AG09319 (cell line): ENCODE results near the gene SMARCC1.

Experiments used
- DNase-seq: peaks from one replicate; pipeline ENCODE4 v3.0.0-alpha.2; 2010; ENCODE audit warnings: low read depth; ENCODE audit errors: extremely low read depth
- TF ChIP-seq, protein P1 (sequence below): IDR thresholded peaks from 2 replicates; pipeline ENCODE4 v1.5.1; 2011; ENCODE audit warnings: low read depth, mild to moderate bottlenecking, inconsistent platforms, low read length, moderate library complexity

SMARCC1 gene

GRCh38 chr3:47630810-47631209, 150.9 kb downstream of the SMARCC1 start:
- no peak for DNase-seq
- TF ChIP-seq, protein P1, sequence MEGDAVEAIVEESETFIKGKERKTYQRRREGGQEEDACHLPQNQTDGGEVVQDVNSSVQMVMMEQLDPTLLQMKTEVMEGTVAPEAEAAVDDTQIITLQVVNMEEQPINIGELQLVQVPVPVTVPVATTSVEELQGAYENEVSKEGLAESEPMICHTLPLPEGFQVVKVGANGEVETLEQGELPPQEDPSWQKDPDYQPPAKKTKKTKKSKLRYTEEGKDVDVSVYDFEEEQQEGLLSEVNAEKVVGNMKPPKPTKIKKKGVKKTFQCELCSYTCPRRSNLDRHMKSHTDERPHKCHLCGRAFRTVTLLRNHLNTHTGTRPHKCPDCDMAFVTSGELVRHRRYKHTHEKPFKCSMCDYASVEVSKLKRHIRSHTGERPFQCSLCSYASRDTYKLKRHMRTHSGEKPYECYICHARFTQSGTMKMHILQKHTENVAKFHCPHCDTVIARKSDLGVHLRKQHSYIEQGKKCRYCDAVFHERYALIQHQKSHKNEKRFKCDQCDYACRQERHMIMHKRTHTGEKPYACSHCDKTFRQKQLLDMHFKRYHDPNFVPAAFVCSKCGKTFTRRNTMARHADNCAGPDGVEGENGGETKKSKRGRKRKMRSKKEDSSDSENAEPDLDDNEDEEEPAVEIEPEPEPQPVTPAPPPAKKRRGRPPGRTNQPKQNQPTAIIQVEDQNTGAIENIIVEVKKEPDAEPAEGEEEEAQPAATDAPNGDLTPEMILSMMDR, result no peak

GRCh38 chr3:47629770-47630169, 151.9 kb downstream of the SMARCC1 start:
- no peak for DNase-seq
- TF ChIP-seq, protein P1, result no peak

DNA sequence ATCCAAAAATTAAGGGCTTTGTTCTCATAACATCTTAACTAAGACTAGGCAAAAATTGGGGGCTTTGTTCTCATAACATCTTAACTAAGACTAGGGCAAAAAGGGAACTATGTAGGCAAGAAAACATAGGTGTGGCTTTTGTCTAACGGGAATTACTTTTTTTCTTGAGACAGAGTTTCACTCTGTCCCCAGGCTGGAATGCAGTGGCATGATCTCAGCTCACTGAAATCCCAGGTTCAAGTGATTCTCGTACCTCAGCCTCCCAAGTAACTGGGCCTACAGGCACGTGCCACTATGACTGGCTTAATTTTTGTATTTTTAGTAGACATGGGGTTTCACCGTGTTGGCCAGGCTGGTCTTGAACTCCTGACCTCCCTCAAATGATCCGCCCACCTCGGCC, 153.3 kb downstream of the SMARCC1 start:
- no peak for DNase-seq
- TF ChIP-seq, protein P1, result no peak

DNA sequence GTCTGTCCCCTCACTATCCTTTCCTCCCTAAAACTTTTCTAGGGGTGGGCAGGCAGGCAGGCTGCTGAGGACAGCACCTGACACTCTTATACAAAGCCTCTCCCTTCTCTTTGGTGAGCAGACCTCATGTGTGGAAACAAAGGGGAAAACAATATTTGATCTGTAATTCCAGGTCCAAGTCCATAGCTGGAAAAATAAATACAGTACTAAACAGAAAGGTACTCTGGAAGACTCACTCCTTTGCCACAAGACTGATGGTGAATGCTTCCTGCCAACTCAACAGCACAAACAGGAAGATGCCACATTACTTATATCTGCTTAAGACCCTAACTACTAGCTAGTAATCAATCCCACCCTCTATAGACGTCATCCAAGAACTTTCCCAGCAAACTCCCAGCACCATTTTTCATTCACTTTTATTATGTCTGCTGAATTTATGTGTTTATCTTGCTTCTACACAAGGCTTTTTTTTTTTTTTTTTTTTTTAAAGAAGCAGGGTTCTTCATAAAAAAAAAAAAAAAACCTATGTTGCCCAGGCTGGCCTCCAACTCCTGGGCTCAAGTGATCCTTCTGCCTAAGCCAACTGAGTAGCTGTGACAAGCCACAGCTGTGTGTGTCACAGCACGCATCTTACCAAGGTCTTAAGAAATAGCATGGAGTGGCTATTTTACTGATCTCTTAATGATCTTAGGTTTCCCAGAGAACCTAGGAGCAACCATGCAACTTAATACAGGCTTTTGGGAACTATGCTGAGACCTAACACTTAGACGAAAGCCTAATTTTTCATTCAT, 158.8 kb downstream of the SMARCC1 start:
- TF ChIP-seq, protein P1, result no peak
- no peak for DNase-seq

DNA sequence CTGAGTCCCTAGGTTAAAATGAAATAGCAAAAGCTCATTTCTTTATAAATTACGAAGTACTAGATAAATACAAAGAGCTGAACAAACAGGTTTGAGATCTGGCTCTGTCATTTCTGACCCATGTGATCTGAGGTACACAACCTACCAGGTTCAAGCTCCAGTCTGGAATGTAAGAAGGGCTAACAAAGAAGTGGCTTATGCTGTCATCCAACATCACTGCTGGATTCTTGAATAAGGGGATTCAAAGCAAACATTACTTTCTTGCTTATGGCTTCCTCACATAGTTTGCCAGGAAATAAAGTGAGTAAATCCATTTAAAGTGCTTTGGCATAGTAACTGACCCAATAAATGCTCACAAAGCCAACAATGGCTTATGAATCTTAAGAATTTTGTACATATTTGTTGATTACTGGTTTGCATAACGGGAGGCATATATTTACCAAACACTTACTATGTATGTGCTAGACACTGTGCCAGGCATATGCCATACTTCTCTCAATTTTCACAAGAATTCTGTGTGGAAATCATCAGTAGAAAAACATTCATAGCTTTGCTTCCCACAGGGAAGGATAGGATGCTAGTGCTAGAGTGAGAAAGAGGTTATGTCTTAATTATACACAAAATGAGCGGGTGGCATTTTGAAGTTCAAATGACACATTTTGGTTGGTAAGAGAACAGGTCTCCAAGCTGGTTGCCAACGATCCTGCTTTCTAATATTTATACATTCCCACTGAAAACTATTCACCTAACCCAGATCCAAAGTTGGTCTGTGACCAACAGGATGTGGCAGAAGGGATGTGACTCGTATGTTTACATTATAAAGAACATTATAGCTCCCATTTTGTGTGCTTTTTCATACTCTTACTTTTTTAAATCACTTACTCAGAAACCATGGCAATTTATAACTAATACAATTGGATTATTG, 164.3 kb downstream of the SMARCC1 start:
- TF ChIP-seq, protein P1, result no peak
- DNase-seq, result no peak

DNA sequence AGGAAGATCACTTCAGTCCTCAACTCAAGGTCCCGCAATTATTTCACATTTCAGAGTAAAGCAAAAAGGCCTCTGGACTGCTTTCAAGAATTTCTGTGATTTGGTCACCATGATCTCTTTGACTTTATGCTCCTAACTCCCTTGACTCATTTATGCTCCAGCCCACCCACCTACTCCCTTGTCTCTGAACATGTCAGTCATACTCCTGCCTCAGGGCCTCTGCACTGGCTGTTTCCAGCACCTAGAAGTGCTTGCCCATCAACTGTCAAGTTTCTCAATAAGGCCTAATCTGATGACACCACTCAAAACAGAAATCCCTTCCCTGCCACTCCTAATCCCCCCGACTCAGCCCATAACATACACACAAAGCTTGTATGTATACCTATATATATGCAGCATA, 166.9 kb downstream of the SMARCC1 start:
- DNase-seq, result no peak
- TF ChIP-seq, protein P1, result no peak

GRCh38 chr3:47613722-47614121, 168.0 kb downstream of the SMARCC1 start:
- no peak for DNase-seq
- TF ChIP-seq, protein P1, result no peak
